GM21526 (cell line): ENCODE measurements around the gene CHSY3.

Source experiments
- ATAC-seq: cut with Tn5 transposase; IDR thresholded peaks from one replicate; pipeline ENCODE4 v1.9.1; 2021; ENCODE audit warnings: moderate library complexity; ENCODE audit not compliant: unreplicated experiment, low FRiP score

The CHSY3 gene

GRCh38 chr5:130077007-130077406 lies 172.7 kb downstream of the CHSY3 start:
- no peak for ATAC-seq

GRCh38 chr5:130078661-130079060 lies 174.4 kb downstream of the CHSY3 start:
- no peak for ATAC-seq

GRCh38 chr5:130090569-130091270 lies 186.5 kb downstream of the CHSY3 start:
- no peak for ATAC-seq

GRCh38 chr5:130092991-130093390 lies 188.7 kb downstream of the CHSY3 start:
- ATAC-seq = no peak

- no peak for ATAC-seq
These were observed 192.2 kb downstream of the CHSY3 start for GRCh38 chr5:130096483-130096882.

GRCh38 chr5:130099008-130099407 lies 194.7 kb downstream of the CHSY3 start:
- ATAC-seq = no peak

GRCh38 chr5:130102375-130102774 lies 198.1 kb downstream of the CHSY3 start:
- ATAC-seq = peak; percentile 79

- ATAC-seq = no peak
These were observed 198.7 kb downstream of the CHSY3 start for GRCh38 chr5:130102960-130103359.

GRCh38 chr5:130104895-130105688 lies 200.8 kb downstream of the CHSY3 start:
- ATAC-seq = no peak

GRCh38 chr5:130106480-130106879 lies 202.2 kb downstream of the CHSY3 start:
- no peak for ATAC-seq

GRCh38 chr5:130109152-130109551 lies 204.9 kb downstream of the CHSY3 start:
- peak; percentile 62 for ATAC-seq

- no peak for ATAC-seq
These were observed 206.1 kb downstream of the CHSY3 start for GRCh38 chr5:130110328-130110727.

GRCh38 chr5:130111746-130112145 lies 207.5 kb downstream of the CHSY3 start:
- no peak for ATAC-seq

GRCh38 chr5:130112246-130112645 lies 208.0 kb downstream of the CHSY3 start:
- ATAC-seq = peak; percentile 93

- ATAC-seq = no peak
These were observed 211.4 kb downstream of the CHSY3 start for GRCh38 chr5:130115686-130116085.

- no peak for ATAC-seq
These were observed 212.2 kb downstream of the CHSY3 start for GRCh38 chr5:130116462-130116861.

GRCh38 chr5:130116972-130117371 lies 212.7 kb downstream of the CHSY3 start:
- ATAC-seq = no peak

GRCh38 chr5:130126746-130127145 lies 222.5 kb downstream of the CHSY3 start:
- ATAC-seq = no peak

GRCh38 chr5:130135506-130135905 lies 231.2 kb downstream of the CHSY3 start:
- ATAC-seq = no peak

GRCh38 chr5:130136300-130136699 lies 232.0 kb downstream of the CHSY3 start:
- no peak for ATAC-seq

GRCh38 chr5:130137681-130138080 lies 233.4 kb downstream of the CHSY3 start:
- ATAC-seq = no peak
